Glutamatergic neuron (in vitro differentiated cells): ENCODE data around the gene MAST4. TPM values are rescaled to one million over a fixed set of nuclear protein-coding genes. Genes with fewer than 3 reads are reported as not detected.

ENCODE experiments used
- DNase-seq: peaks from one replicate; pipeline ENCODE4 v3.0.0; 2022
- H3K27ac Mint-ChIP-seq: one replicate; pipeline ENCODE4 v1.8.0; 2020; ENCODE audit warnings: mild to moderate bottlenecking, mixed read lengths, inconsistent platforms; ENCODE audit not compliant: unreplicated experiment
- H3K27me3 Mint-ChIP-seq: one replicate; pipeline ENCODE4 v1.8.0; 2020; ENCODE audit warnings: mild to moderate bottlenecking, moderate library complexity, mixed read lengths, inconsistent platforms; ENCODE audit not compliant: unreplicated experiment
- H3K36me3 Mint-ChIP-seq: one replicate; pipeline ENCODE4 v1.8.0; 2020; ENCODE audit warnings: mild to moderate bottlenecking, mixed read lengths, inconsistent platforms; ENCODE audit not compliant: unreplicated experiment
- H3K4me1 Mint-ChIP-seq: one replicate; pipeline ENCODE4 v1.8.0; 2020; ENCODE audit warnings: mild to moderate bottlenecking, low read depth, mixed read lengths, inconsistent platforms; ENCODE audit not compliant: unreplicated experiment
- H3K4me3 Mint-ChIP-seq: one replicate; pipeline ENCODE4 v1.8.0; 2020; ENCODE audit warnings: mild to moderate bottlenecking, mixed read lengths, inconsistent platforms; ENCODE audit not compliant: unreplicated experiment
- H3K9me3 Mint-ChIP-seq: one replicate; pipeline ENCODE4 v1.8.0; 2020; ENCODE audit warnings: mild to moderate bottlenecking, moderate library complexity, mixed read lengths, inconsistent platforms; ENCODE audit not compliant: unreplicated experiment
- total RNA-seq: library from RNA; stranded (reverse); fragmentation: NEBNext Ultra II Directional; extraction: Animal tissue kit (Norgen Biotek cat#: 25700); gene quantifications from one replicate; pipeline ENCODE4 v1.2.1, GENCODE V29; 2021; ENCODE audit not compliant: unreplicated experiment
- TF ChIP-seq, protein P1 (sequence below): fragments of 200-600 bp; sonication (generic); IDR thresholded peaks from one replicate; pipeline ENCODE4 v1.5.0; 2021; ENCODE audit not compliant: partially characterized antibody, unreplicated experiment

MAST4 gene
- total RNA-seq, 1 donor from 2014 or later = 11.5 TPM

DNA sequence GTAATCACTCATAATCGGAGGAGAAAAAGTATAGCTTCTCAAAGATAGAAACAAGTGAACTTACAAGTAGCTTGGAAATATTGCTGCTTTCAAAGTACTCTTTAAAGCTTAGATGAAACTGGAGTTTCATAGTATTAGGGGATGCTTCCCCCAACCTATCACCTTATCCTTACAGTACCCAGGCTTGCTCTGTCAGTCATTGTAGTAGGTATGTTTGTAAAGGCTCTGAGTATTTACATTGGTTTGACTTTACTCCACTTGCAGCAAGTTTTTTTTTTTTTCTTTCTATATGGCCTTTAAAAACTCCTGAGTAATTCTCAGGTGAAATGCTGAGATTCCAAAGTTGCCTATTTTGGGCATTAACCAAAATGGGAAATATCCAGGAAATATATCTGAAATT is 515.6 kb downstream of the MAST4 start:
- TF ChIP-seq, protein P1, sequence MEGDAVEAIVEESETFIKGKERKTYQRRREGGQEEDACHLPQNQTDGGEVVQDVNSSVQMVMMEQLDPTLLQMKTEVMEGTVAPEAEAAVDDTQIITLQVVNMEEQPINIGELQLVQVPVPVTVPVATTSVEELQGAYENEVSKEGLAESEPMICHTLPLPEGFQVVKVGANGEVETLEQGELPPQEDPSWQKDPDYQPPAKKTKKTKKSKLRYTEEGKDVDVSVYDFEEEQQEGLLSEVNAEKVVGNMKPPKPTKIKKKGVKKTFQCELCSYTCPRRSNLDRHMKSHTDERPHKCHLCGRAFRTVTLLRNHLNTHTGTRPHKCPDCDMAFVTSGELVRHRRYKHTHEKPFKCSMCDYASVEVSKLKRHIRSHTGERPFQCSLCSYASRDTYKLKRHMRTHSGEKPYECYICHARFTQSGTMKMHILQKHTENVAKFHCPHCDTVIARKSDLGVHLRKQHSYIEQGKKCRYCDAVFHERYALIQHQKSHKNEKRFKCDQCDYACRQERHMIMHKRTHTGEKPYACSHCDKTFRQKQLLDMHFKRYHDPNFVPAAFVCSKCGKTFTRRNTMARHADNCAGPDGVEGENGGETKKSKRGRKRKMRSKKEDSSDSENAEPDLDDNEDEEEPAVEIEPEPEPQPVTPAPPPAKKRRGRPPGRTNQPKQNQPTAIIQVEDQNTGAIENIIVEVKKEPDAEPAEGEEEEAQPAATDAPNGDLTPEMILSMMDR = no peak
- DNase-seq = no peak
- no peak overlapping the region for H3K4me3 Mint-ChIP-seq
- no peaks in the 10 kb centered on the region for H3K9me3 Mint-ChIP-seq
- H3K4me1 Mint-ChIP-seq = peaks cover 4% of the 10 kb centered on the region
- no peaks in the 10 kb centered on the region for H3K27me3 Mint-ChIP-seq
- H3K27ac Mint-ChIP-seq = no peak overlapping the region
- H3K36me3 Mint-ChIP-seq = no peaks in the 10 kb centered on the region

DNA sequence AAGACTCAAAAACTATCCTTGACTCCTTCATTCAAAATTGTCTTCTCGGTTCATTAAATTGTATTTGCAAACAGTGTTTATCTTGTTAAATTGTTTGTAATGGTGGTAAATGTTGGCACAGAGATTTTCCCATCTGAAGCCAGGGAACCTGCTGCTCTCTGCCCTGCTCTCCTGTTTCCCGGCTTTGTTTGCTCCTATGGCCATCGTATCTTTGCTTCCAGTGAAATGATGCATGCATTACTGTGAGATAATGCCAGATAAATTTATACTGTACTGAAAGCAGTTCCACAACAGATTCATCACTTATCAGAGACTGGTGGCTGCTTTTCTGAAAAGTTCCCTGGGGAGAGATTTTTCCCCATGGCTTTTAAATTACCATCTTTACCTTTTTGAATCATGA is 519.1 kb downstream of the MAST4 start:
- peaks cover 4% of the 10 kb centered on the region for H3K4me1 Mint-ChIP-seq
- TF ChIP-seq, protein P1 = no peak
- no peak for DNase-seq
- H3K4me3 Mint-ChIP-seq = no peak overlapping the region
- H3K27ac Mint-ChIP-seq = no peak overlapping the region
- no peaks in the 10 kb centered on the region for H3K36me3 Mint-ChIP-seq
- H3K9me3 Mint-ChIP-seq = no peaks in the 10 kb centered on the region
- no peaks in the 10 kb centered on the region for H3K27me3 Mint-ChIP-seq

DNA sequence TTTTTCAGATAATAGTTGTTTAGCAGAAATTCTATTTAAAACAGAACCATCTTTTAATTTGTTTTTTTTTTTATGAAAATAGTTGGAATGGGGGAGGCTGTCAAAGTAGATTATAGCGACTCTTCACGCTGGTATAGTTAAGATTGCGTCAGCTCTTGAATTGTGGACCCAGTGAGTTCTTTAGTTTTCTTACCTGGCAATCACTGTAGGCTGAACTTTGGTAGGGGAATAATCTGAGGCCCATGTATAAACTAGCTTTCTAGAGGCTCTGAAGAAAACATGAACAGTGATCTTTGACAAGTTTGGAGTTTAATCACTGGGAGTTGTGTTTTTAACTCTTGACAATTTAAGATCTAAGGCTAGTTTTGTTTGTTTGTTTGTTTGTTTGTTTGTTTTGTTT is 519.6 kb downstream of the MAST4 start:
- Mint-ChIP-seq H3K27ac (no peak overlapping the region), H3K4me3 (no peak overlapping the region), H3K9me3 (no peaks in the 10 kb centered on the region), H3K36me3 (no peaks in the 10 kb centered on the region), H3K4me1 (peaks cover 4% of the 10 kb centered on the region), H3K27me3 (no peaks in the 10 kb centered on the region)
- TF ChIP-seq, protein P1 = no peak
- DNase-seq = no peak

DNA sequence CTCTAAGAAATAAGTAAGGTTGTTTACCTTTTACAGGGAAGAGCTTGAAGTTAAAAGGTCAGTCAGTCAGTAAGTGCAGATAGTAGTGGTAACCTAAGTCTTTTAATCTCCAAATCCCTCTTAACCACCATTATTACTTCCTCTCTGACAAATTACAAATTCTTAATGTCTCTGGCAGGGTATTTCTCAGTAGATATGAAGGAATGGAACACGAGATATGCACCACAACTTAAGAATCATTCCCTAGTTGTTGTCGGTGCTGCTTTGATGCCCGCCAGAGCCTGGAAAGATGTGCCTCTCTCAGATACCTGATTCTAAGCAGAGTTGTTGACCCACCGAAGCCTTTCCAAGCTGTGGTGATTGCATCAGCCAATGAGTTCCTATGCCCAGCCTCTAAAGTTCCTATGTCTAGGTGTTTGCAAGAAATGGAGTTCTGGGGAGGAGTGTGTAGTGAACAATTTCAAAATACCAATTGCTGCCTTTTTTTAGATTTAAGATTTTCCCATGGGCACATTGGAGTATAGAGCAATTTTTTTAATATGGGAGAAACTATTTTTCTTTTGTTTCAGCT is 521.9 kb downstream of the MAST4 start:
- Mint-ChIP-seq H3K4me3 (no peak overlapping the region), H3K27ac (no peak overlapping the region), H3K36me3 (no peaks in the 10 kb centered on the region), H3K4me1 (peaks cover 4% of the 10 kb centered on the region), H3K27me3 (no peaks in the 10 kb centered on the region), H3K9me3 (no peaks in the 10 kb centered on the region)
- no peak for DNase-seq
- TF ChIP-seq, protein P1 = no peak

DNA sequence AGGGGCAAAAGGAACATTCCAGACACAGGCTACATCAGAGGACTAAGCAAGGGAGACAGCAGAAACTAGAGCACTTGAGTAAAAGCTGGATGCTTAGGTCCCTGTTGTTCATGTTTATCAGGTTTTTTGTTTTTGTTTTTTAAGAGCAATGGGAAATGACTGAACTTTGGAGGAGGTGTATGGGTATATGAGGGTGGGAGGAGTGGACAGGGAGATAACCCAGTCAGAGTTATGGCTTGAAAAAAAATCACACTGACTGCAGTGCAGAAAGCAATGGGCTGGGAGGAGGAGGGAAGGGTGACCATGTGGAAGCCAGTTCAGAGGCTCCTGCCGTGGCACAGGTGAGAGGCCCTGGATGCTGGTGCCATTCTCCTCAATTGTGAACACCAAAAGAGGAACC is 522.8 kb downstream of the MAST4 start:
- no peak for DNase-seq
- no peak overlapping the region for H3K4me3 Mint-ChIP-seq
- TF ChIP-seq, protein P1 = no peak
- no peaks in the 10 kb centered on the region for H3K27me3 Mint-ChIP-seq
- H3K9me3 Mint-ChIP-seq = no peaks in the 10 kb centered on the region
- no peak overlapping the region for H3K27ac Mint-ChIP-seq
- H3K36me3 Mint-ChIP-seq = no peaks in the 10 kb centered on the region
- peaks cover 4% of the 10 kb centered on the region for H3K4me1 Mint-ChIP-seq
